Measurements from ENCODE around the gene STUM. TPM values are rescaled to one million over a fixed set of nuclear protein-coding genes. Genes with fewer than 3 reads are reported as not detected.

Gene STUM
- total RNA-seq, 4 donors from 2014 or later: 1.4 to 4.1 (median 3.3) TPM

DNA sequence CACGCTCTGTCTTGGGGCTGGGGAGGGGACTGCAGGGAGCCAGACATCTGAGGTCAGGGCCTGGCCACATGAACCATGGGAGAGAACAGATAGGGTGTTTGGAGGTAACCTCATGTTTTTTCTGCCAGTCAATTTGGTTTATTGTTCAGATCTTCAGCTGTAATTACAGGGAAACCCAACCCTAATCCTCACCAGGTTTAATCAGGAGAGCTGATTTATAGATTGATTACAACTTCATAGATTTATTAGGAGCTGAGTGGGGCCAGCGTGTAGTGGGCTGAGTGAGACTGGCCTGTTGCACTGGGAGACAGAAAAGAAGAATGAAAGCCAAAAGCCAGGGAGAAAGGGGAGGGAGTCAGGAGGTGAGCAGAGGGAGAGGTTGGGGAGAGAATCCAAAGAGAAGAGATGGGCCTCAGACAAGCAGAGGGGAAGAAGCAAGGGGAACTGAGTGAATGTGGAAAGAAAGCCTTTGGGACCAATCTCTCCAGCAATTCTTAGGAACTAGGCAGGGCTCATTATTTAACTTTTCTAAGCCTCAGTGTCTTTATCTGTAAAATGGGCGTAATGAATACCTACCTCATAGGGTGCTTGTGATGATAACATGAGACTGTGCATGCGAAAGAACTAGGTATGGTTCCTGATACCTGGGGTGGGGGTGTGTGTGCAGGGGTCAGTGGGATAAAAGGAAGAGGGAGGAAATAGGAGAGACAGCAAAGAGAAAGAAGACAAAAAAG, 17.0 kb upstream of the STUM start:
- DNase-seq: no peak
- no peak overlapping the region for H3K27ac ChIP-seq
- intact Hi-C loops (cut with DNase I; ENCODE audit: low total_unique reads) (no loop called here), in situ Hi-C loops (cut with MboI; ENCODE audit: low pct_ligation_motif_present in 1 of 4, low pct_unique_long_range_greater_than_20kb in 1 of 4, low sequenced_read_pairs in 3 of 4) (no loop called here)
- no peaks in the 10 kb centered on the region for H3K36me3 ChIP-seq
- no peaks in the 10 kb centered on the region for H3K9me3 ChIP-seq
- no peaks in the 10 kb centered on the region for H3K4me1 ChIP-seq
- H3K27me3 ChIP-seq: no peaks in the 10 kb centered on the region
- TF ChIP-seq POLR2AphosphoS5 (IDR thresholded peaks at IDR 0.05): no peak
- TF ChIP-seq, protein P1, sequence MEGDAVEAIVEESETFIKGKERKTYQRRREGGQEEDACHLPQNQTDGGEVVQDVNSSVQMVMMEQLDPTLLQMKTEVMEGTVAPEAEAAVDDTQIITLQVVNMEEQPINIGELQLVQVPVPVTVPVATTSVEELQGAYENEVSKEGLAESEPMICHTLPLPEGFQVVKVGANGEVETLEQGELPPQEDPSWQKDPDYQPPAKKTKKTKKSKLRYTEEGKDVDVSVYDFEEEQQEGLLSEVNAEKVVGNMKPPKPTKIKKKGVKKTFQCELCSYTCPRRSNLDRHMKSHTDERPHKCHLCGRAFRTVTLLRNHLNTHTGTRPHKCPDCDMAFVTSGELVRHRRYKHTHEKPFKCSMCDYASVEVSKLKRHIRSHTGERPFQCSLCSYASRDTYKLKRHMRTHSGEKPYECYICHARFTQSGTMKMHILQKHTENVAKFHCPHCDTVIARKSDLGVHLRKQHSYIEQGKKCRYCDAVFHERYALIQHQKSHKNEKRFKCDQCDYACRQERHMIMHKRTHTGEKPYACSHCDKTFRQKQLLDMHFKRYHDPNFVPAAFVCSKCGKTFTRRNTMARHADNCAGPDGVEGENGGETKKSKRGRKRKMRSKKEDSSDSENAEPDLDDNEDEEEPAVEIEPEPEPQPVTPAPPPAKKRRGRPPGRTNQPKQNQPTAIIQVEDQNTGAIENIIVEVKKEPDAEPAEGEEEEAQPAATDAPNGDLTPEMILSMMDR (IDR thresholded peaks at IDR 0.05): no peak
- TF ChIP-seq POLR2A (IDR thresholded peaks at IDR 0.05): no peak
- TF ChIP-seq EP300 (IDR thresholded peaks at IDR 0.05; ENCODE audit: low read depth): no peak
- WGBS, 2 donors (ENCODE audit: low coverage in 1 of 2): 94 to 100% methylated on average over 2 to 4 of the region's 4 CpGs
- H3K4me3 ChIP-seq: no peak overlapping the region

DNA sequence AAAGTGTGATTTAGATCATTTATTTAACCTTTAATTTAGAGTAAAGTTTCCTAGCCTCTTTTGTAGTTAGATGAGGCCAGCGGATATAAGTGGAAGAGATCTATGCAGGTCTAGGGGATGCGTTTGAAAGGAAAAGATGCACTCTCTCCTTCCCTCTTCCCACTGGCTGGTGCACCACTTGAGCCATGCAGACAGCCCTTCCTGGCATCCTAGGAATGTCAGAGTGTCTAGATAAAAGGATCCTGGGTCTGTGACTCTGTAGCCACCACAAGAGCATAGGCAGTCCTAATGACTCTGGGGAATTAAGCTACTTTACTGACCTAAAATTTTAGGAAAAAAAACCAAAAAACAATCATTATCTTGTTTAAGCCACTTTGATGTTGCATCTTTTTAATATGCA, 16.0 kb upstream of the STUM start:
- no peak for DNase-seq
- in situ Hi-C loops (cut with MboI; ENCODE audit: low pct_ligation_motif_present in 1 of 4, low pct_unique_long_range_greater_than_20kb in 1 of 4, low sequenced_read_pairs in 3 of 4) (no loop called here), intact Hi-C loops (cut with DNase I; ENCODE audit: low total_unique reads) (no loop called here)
- Histone ChIP-seq H3K27ac (no peak overlapping the region), H3K27me3 (no peaks in the 10 kb centered on the region), H3K9me3 (no peaks in the 10 kb centered on the region), H3K36me3 (no peaks in the 10 kb centered on the region), H3K4me3 (no peak overlapping the region), H3K4me1 (no peaks in the 10 kb centered on the region)
- TF ChIP-seq POLR2AphosphoS5 (IDR thresholded peaks at IDR 0.05) (no peak), POLR2A (IDR thresholded peaks at IDR 0.05) (no peak), EP300 (IDR thresholded peaks at IDR 0.05; ENCODE audit: low read depth) (no peak)
- TF ChIP-seq, protein P1 (IDR thresholded peaks at IDR 0.05): no peak
- 92% methylated on average over 2 of the region's 2 CpGs; no CpG with 5 or more reads in 1 of the 2 donors for WGBS, 2 donors (ENCODE audit: low coverage in 1 of 2)

DNA sequence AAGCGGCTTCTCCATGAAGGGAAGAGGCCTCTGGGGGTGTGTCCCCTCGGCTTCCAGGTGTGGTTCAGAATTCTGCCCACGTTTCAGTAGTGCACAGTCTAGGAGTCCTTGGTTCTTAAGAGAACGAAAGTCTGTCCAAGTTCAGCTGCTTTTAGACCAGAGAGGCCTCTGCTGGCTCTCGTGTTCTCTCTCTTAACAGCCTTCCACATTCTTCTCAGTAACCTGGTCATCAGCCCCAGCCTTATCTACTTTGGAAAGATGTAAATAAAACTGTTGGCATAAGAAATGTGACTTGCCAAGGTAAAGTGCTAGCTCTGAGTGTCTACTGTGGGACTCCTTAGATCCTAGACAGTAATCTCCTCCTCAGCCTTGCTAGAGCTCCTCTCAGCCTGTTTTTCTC, 15.3 kb upstream of the STUM start:
- DNase-seq: no peak
- Histone ChIP-seq H3K27ac (no peak overlapping the region), H3K4me3 (no peak overlapping the region), H3K36me3 (no peaks in the 10 kb centered on the region), H3K27me3 (no peaks in the 10 kb centered on the region), H3K9me3 (no peaks in the 10 kb centered on the region), H3K4me1 (peaks cover 0 to 4% (median 0%) of the 10 kb centered on the region in 4 donors)
- TF ChIP-seq POLR2A (IDR thresholded peaks at IDR 0.05) (no peak), POLR2AphosphoS5 (IDR thresholded peaks at IDR 0.05) (no peak), EP300 (IDR thresholded peaks at IDR 0.05; ENCODE audit: low read depth) (no peak)
- TF ChIP-seq, protein P1 (IDR thresholded peaks at IDR 0.05): no peak
- intact Hi-C loops (cut with DNase I; ENCODE audit: low total_unique reads): no loop called here
- 45 to 80% methylated on average over 1 to 5 of the region's 5 CpGs for WGBS, 2 donors (ENCODE audit: low coverage in 1 of 2)
- in situ Hi-C loops (cut with MboI; ENCODE audit: low pct_ligation_motif_present in 1 of 4, low pct_unique_long_range_greater_than_20kb in 1 of 4, low sequenced_read_pairs in 3 of 4): no loop called here

DNA sequence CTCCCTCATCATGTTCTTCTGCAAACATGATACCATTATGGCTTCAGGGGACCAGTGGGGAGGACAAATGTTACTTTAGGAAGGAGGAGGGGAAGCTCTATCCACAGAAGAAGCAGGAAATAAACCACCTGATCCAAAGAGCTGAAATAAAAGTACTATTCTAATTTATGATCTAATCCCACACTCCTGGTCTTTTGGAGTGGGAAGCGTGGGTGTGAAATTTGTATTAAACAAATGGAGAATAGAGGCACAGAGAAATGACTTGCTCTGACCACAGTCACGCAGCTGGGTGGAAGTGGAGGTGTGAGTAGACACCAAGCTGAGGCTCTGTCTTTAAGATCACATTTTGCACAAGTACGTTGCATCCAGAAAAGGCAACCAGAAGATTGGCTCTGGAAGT, 14.5 kb upstream of the STUM start:
- Histone ChIP-seq H3K27ac (no peak overlapping the region), H3K36me3 (no peaks in the 10 kb centered on the region), H3K4me3 (no peak overlapping the region), H3K9me3 (no peaks in the 10 kb centered on the region), H3K27me3 (no peaks in the 10 kb centered on the region), H3K4me1 (peaks cover 0 to 4% (median 0%) of the 10 kb centered on the region in 4 donors)
- TF ChIP-seq POLR2AphosphoS5 (IDR thresholded peaks at IDR 0.05) (no peak), EP300 (IDR thresholded peaks at IDR 0.05; ENCODE audit: low read depth) (no peak), POLR2A (IDR thresholded peaks at IDR 0.05) (no peak)
- TF ChIP-seq, protein P1 (IDR thresholded peaks at IDR 0.05): no peak
- intact Hi-C loops (cut with DNase I; ENCODE audit: low total_unique reads): no loop called here
- in situ Hi-C loops (cut with MboI; ENCODE audit: low pct_ligation_motif_present in 1 of 4, low pct_unique_long_range_greater_than_20kb in 1 of 4, low sequenced_read_pairs in 3 of 4): no loop called here
- no peak for DNase-seq
- 75 to 87% methylated on average over 1 to 3 of the region's 3 CpGs for WGBS, 2 donors (ENCODE audit: low coverage in 1 of 2)

Measured in transverse colon (tissue), 4 donors.